Cerebellar cortex (tissue), 1 donor: ENCODE results near the gene NTN5.

ENCODE experiments used
- DNase-seq: peaks from one replicate; pipeline ENCODE4 v3.0.0-alpha.2; 2015; ENCODE audit warnings: low spot score

NTN5 gene

DNA sequence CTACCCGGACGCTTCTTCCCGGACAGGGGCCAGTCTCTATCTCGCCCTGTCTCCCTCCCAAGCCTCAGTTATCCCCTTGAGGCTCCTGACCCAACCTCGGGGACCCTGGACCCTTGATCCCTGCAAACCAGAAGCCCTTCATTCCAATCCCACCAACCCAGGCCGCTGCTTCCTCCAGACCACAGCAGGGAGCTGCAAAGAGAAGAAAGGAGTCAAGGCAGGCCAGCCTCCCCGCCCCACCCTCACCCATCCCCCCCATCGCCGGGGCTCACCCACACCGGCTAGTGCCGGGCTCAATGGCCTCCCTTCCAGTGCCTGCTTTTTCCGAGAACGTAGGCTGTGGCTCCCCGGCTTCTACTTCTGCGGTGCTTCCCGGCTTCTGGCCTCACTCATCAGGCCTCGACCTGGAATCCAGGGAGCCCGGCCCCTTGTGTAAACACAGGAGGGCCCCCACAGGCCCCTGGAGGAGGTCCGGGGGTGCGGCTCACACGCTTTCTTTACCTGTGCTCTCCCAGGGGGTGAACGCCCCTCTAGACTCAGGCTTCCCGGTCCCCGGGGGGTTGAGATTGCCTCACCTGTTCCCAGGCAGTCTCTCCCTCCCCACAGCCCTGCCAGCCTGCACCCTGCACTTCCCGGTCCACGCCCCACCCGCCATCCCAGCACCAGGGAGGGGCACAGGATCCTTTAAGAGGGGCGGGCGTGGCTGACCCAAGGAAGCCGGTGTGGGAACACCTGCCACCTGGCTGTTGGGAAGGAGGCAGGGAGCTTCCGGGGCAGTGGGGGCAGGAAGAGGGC lies 58.2 kb downstream of the NTN5 start, which contains the start of gene FAM83E:
TSS of gene FAM83E (minus strand) at position 641 of the 795 bp plus-strand sequence. CDS start 1,704 bp downstream, outside the sequence.
- DNase-seq: no peak

DNA sequence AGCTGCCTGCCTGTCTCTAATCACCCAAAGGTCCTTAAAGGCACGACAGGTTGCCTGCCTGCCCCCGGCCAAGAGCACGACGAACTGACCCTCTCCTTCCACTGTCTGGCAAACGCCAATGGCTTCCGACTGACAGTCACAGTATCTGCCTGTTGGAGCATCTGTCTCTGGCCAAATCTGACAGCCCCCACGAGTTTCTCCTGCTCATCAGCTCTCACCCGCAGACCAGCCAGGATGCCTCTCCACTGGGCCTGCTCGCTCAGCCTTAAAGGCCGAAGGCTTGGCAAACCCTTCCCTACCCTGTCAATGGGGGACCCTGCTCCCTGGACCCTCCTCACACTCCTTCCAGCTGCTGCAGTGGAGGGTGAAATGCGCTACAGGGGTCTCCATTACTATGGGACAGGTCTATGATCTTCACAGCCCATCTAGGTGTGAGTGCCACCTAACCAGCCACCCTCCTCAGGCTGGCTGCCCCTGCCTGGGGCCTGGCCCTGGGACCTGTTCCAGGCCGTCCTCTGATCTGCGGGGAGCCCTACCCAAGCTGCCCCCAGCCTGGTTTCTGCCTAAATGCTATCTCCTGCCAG lies 58.9 kb downstream of the NTN5 start:
- DNase-seq: no peak

DNA sequence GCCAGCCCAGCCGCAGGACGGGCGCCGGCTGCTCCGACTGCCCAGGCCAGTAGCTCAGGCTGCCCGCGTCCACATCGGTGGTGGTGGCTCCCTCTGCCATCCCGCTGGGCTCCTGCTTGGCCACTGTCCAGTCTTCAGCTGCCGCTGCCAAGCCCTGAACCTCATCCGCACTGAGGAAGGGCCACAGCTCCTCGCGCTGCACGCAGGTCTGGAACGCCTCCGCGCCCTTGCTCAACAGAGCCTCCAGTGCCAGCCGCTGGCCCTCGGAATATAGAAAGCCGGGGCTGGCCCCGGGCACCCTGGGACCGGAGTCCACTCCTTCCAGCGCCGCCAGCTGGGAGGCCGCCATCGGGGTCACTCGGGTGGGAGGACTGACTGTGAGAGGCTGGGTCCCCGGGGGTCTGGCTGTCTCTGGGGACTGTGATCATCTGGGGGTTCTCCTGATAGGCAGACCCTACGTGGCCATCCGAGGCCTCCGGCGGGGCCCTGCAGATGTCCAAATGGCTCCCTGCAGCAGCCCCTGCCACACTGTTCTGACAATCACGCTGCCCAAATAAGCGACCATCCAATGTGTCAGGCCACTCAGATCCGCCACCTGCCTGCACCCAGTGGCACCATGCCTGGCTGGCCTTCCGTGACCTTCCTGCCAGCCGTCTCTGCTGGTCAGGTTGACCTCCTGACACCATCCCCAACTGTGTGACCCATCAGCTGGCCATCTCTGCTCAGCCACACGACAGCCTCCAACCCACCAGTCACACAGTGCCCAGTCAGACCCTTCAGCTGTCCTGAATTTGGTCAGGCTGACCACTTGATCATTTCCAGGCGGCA lies 59.6 kb downstream of the NTN5 start:
- no peak for DNase-seq

DNA sequence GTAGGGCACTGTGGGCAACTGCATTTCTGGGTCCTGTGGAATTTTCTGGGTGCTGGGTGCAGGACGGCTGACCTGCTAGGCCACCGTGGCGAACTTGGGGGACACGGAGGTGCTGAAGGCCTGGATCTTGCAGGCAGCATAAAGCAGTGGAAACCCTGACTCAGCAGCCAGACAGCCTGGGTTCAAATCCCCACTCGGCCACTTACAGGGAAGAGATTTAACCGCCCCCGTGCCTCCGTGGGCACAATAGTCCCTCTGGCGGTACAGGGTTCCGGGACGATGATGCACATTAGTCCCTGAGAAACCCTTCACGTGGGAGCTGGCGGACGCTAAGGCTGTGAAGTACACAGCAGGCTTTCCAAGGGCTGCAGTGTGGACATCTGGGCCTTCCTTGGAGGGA lies 60.9 kb downstream of the NTN5 start:
- DNase-seq: no peak
